ENCODE measurements around the gene CDH24. TPM values are rescaled to one million over a fixed set of nuclear protein-coding genes. Genes with fewer than 3 reads are reported as not detected.

CDH24 gene
- total RNA-seq, 2 experiments from 2014 or later = 0.51 to 1.5 TPM

DNA sequence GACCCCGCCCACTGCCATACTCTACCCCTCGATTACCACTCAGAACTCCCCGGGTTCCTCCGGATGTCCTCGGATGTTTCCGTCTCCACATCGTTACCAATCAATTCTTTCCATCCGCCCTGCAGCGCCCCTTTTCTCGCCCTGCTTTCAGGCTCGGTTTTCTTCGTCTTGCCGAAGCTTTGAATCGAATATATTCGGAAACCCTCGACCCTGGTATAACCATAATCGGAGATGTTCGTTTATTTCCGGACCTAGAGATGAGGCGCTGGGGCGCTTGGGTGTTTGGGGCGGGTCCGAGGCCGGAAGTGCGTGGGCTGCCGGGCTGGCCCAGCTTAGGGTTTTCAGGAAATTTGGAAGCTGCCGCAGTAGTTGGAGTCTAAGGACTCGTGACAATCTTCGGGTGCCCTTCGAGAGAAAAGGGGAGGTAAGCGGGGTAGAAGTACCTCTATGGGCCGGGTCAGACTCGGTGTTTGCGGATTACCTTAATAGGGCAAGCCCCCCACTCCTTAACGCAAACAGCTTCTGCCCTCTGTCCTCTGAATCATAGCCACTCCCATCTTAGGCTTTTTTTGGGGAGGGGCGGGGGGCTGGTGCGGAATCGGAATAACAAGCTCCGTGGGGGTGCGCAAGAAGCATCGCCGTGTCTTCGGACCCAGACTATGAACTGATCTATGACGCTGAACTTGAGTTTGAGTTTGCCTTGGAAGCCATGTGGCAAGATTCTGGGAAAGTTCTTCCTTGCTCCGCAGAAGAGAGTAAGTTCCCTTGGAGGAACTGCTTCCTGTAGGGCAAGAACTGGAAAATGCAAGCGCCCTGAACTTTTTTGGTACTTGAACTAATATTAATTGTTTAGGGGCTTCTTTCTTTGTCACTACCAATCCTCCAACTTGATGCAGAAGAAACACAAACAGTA is 38.1 kb upstream of the CDH24 start, which contains the start of gene C14orf119:
Gene C14orf119, plus strand, starts transcription at position 310 of the 913 bp plus-strand sequence. CDS start 2,154 bp downstream, outside the sequence.
- H3K79me2 ChIP-seq (ENCODE audit: insufficient read depth, low read depth, low read length) = peaks cover 56% of the 10 kb centered on the region
- intact Hi-C loops (cut with micrococcal nuclease; ENCODE audit: unreplicated experiment) = loop anchor here (2.0 kb wide), 1 partner anchor 25 kb away; no protein-coding TSS in a partner anchor
- H3K9me2 ChIP-seq (ENCODE audit: insufficient read depth, low read length) = no peaks in the 10 kb centered on the region
- ChIA-PET POLR2A (interaction anchor here (0.5 to 1.7 kb wide), 24 partner anchors 10 to 1165 kb away, joined by 3 to 13 read pairs (median 4); partner anchors contain the start of genes HAUS4, PABPN1 and PPP1R3E), CTCF (ENCODE audit: unreplicated experiment) (interaction anchor here (0.8 to 2.3 kb wide), 8 partner anchors 16 to 225 kb away, joined by 3 to 12 read pairs (median 4); partner anchors contain the start of gene PABPN1)
- peak; percentile 100 for DNase-seq (ENCODE audit: low spot score)
- H4K20me1 ChIP-seq (ENCODE audit: insufficient read depth, low read length) = peaks cover 21% of the 10 kb centered on the region
- BruUV-seq (replicated peaks) = TSS peak; percentile 81
- H3K27ac ChIP-seq (ENCODE audit: low read depth, low read length, poor library complexity, severe bottlenecking) = peak within 1 kb of the TSS; percentile 81
- peaks cover 58% of the 10 kb centered on the region for H3K36me3 ChIP-seq (ENCODE audit: insufficient read depth, low read length)
- peak within 1 kb of the TSS; percentile 92 for H3K4me3 ChIP-seq (ENCODE audit: low read depth, low read length, poor library complexity, severe bottlenecking)
- TF ChIP-seq CTCF (conservative IDR thresholded peaks at IDR 0.05; ENCODE audit: low read length) = no peak
- TF ChIP-seq EZH2phosphoT487 (IDR thresholded peaks at IDR 0.05; ENCODE audit: borderline replicate concordance, low read depth, low read length) = no peak
- H3K9me3 ChIP-seq (ENCODE audit: low read length) = no peaks in the 10 kb centered on the region
- H3K4me2 ChIP-seq (ENCODE audit: low read length) = peak within 1 kb of the TSS; percentile 94
- peak within 1 kb of the TSS; percentile 59; the same call in 1 of the 2 replicates for H2AFZ ChIP-seq (ENCODE audit: low read length)
- peaks cover 23% of the 10 kb centered on the region for H3K4me1 ChIP-seq (ENCODE audit: insufficient read depth, low read length, poor library complexity, severe bottlenecking)

GRCh38 chr14:23094666-23095195 is 37.4 kb upstream of the CDH24 start, which contains the start of gene ACIN1:
Gene ACIN1 (minus strand): TSS chr14:23095136. CDS start chr14:23095112, 24 bp downstream.
- POLR2A ChIA-PET = interaction anchor here (0.5 to 1.7 kb wide), 22 partner anchors 11 to 1164 kb away, joined by 3 to 13 read pairs (median 5); partner anchors contain the start of genes HAUS4, PABPN1 and PPP1R3E
- peaks cover 56% of the 10 kb centered on the region for H3K79me2 ChIP-seq (ENCODE audit: insufficient read depth, low read depth, low read length)
- H2AFZ ChIP-seq (ENCODE audit: low read length) = peak within 1 kb of the TSS; percentile 59; the same call in 1 of the 2 replicates
- no TSS peak for BruUV-seq (replicated peaks)
- H3K27ac ChIP-seq (ENCODE audit: low read depth, low read length, poor library complexity, severe bottlenecking) = peak within 1 kb of the TSS; percentile 81
- peaks cover 65% of the 10 kb centered on the region for H3K36me3 ChIP-seq (ENCODE audit: insufficient read depth, low read length)
- peaks cover 21% of the 10 kb centered on the region for H4K20me1 ChIP-seq (ENCODE audit: insufficient read depth, low read length)
- H3K4me2 ChIP-seq (ENCODE audit: low read length) = peak within 1 kb of the TSS; percentile 94
- CTCF ChIA-PET (ENCODE audit: unreplicated experiment) = interaction anchor here (0.8 to 2.3 kb wide), 9 partner anchors 16 to 226 kb away, joined by 3 to 12 read pairs (median 3); partner anchors contain the start of gene PABPN1
- peak within 1 kb of the TSS; percentile 92 for H3K4me3 ChIP-seq (ENCODE audit: low read depth, low read length, poor library complexity, severe bottlenecking)
- no peaks in the 10 kb centered on the region for H3K9me3 ChIP-seq (ENCODE audit: low read length)
- H3K4me1 ChIP-seq (ENCODE audit: insufficient read depth, low read length, poor library complexity, severe bottlenecking) = peaks cover 23% of the 10 kb centered on the region
- intact Hi-C loops (cut with micrococcal nuclease; ENCODE audit: unreplicated experiment) = loop anchor here (2.0 kb wide), 1 partner anchor 24 kb away; no protein-coding TSS in a partner anchor
- TF ChIP-seq CTCF (conservative IDR thresholded peaks at IDR 0.05; ENCODE audit: low read length) (peak; percentile 2; the same call in 1 of the 2 replicates), EZH2phosphoT487 (IDR thresholded peaks at IDR 0.05; ENCODE audit: borderline replicate concordance, low read depth, low read length) (no peak)
- no peaks in the 10 kb centered on the region for H3K9me2 ChIP-seq (ENCODE audit: insufficient read depth, low read length)
- peak; percentile 94 for DNase-seq (ENCODE audit: low spot score)

Measured in OCI-LY7 (cell line).